ENCODE measurements around the gene NMNAT1. TPM values are rescaled to one million over a fixed set of nuclear protein-coding genes. Genes with fewer than 3 reads are reported as not detected.
"Not testable (repeated sequence)": the region's sequence is repeated elsewhere in the genome, so short reads cannot be mapped to it uniquely, and the experiment has no call there.

The NMNAT1 gene
- 8.1 TPM for total RNA-seq

GRCh38 chr1:9942939-9943788, at the start of gene NMNAT1, which contains the start of gene LZIC:
Gene NMNAT1, plus strand, starts transcription at chr1:9943475. Its CDS starts 28,599 bp downstream, at chr1:9972074.
Gene LZIC, minus strand, starts transcription at chr1:9943391. Its CDS starts 6,772 bp downstream, at chr1:9936619.
- peak; percentile 99 for ATAC-seq

- ATAC-seq: peak; percentile 44
Observed at GRCh38 chr1:9894115-9894514, 49.2 kb upstream of the NMNAT1 start.

DNA sequence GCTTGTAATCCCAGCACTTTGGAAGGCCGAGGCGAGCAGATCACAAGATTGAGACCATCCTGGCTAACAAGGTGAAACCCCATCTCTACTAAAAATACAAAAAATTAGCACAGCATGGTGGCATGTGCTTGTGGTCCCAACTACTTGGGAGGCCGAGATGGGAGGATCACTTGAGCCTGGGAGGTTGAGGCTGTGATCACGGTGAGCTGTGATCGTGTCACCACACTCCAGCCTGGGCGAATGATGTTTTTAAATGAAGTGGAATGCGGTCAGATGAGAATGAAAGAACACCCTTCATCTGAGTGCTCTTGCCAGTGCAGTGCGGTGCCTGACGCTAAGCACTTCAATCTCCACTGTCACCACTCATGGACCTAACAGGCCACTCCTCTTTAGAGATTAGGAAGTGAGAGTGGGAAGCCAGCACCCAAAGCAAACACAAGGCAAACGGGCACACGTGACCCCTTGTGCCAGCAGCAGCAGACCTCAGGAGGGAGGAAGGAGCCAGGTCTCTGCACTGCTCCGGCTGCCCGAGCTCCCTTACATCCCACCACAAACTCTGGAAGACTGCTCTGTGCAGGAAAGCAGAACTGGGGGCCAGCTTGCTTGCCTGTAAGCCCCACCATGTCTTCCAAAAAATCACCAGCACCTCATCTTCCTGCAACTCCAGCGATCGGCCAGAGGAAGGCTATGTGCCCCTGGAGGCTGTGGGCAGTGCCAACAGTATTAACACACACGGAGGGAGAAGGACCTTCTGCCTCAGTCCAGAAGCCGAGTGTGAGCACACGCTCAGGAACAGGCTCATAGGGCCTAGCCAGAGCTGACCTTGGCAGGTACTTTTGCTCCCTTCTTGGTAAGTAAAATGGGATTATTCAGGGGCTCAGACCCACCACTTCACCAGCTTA, 42.9 kb upstream of the NMNAT1 start:
- peak; percentile 77 for ATAC-seq

- peak; percentile 17 for ATAC-seq
Observed at GRCh38 chr1:9901148-9902059, 41.9 kb upstream of the NMNAT1 start.

DNA sequence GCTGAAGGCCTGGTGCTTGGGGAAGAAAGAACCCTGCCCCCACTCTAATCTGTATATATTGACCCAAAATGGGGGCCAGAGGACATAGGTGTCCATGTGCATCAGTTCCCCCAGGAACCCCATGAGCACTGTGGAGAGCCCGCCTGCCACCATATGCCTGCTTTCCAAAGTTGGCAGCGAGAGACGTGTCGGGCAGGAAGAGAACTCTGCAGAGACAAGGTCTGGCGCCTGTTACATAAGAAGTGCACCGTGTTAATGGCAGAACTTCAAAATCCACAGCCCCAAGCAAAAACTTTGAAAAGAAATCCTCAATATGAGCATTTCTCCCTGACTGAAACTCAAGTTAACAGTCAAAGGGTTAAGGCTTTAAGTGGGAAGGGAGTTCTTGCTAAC, 41.2 kb upstream of the NMNAT1 start:
- peak; percentile 24 for ATAC-seq

DNA sequence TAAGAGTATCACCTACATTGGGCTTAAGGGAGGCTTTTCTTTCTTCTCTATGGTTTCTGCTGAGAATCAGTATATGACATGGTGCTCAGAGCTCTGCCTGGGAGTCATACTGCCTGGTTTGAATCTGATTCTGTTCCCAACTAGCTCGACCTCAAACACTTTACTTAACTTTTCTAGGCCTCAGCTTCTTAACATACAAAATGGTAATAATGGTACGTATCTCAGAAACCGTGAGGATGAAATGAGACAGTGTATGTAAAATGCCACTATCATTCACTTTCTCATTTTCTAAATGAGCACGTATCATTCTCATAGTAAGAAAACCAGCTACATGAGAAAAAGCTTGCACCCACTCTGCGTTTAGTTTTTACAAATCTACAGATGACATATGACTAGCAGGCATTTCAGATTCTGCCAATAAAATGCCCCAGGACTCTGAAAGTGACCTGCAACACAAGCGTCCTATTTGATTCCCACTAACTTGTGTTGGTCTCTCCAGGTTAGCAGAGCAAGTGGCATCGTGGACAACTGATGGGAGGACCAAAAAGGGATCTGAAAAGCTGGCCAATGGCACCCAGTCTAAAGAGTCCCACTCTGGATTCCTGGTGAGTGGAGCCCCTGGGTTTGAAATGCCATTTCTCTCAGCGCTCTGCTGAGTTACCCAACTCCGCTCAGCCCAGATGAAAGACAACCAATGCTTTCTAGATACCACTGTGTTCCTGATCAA, 39.3 kb upstream of the NMNAT1 start:
- ATAC-seq: no peak

- no peak for ATAC-seq
Observed at GRCh38 chr1:9904596-9904995, 38.7 kb upstream of the NMNAT1 start.

- ATAC-seq: no peak
Observed at GRCh38 chr1:9905010-9905409, 38.3 kb upstream of the NMNAT1 start.

- no peak for ATAC-seq
Observed at GRCh38 chr1:9906466-9906865, 36.8 kb upstream of the NMNAT1 start.

- ATAC-seq: no peak
Observed at GRCh38 chr1:9907441-9907840, 35.8 kb upstream of the NMNAT1 start.

DNA sequence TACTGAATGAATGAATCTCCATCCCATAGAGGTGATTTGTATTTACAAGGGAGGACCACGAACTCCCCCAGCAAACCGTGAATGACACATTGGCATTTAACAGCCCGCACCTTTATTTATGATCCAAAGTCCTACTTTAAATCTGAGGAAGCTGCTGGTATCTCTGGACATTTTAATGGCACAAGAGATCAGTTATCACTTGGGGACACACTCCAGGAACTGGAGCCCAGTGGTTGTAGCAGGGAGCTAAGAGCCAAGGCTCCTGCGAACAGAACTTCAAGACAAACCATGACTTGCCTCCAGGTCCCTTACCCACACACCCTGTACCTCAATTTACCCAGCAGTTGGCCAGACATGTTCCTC, 34.4 kb upstream of the NMNAT1 start:
- ATAC-seq: no peak

DNA sequence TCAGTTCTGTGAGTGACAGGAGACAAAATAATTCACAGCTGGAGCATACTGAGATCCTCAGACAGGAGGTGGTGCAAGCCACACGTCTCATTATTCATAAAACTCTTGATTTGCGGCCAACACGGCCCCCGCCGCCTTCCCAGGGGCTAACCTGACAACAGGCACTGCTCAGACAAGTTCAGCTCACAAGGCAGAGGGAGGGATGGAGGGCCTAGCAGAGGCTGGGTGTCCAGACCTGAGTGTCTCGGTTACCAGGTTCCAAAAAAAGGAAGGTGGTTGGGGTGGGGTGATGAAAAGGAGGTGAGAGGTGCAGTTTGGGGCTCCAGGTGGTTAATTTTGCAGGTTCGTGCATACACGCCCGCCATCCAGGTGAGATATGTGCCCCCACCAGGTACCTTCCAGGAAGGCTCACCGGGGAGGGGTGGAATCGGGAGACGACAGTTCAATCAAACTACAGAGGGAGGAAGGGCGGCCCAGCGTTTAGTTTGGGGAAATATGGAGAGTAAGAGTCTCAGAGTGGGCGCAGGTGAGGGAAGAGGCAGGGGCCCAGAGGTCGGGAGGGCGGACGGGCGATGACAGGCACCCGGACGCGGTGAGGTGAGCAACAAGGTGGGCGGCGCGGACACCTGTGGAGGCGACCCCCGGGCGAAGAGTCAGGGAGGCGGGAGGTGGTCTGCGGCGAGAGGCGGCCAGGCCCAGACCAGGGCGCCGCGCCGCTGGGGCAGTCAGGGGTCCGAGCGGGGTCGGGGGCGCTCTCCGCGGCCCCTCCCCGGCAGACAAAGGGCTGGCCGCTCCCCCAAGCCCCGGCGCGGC, 33.8 kb upstream of the NMNAT1 start:
- no peak for ATAC-seq

- ATAC-seq: no peak
Observed at GRCh38 chr1:9910076-9910422, 33.2 kb upstream of the NMNAT1 start, which contains the start of gene CTNNBIP1. Gene CTNNBIP1, minus strand, starts transcription at chr1:9910269. Its CDS starts 38,205 bp downstream, at chr1:9872064.

DNA sequence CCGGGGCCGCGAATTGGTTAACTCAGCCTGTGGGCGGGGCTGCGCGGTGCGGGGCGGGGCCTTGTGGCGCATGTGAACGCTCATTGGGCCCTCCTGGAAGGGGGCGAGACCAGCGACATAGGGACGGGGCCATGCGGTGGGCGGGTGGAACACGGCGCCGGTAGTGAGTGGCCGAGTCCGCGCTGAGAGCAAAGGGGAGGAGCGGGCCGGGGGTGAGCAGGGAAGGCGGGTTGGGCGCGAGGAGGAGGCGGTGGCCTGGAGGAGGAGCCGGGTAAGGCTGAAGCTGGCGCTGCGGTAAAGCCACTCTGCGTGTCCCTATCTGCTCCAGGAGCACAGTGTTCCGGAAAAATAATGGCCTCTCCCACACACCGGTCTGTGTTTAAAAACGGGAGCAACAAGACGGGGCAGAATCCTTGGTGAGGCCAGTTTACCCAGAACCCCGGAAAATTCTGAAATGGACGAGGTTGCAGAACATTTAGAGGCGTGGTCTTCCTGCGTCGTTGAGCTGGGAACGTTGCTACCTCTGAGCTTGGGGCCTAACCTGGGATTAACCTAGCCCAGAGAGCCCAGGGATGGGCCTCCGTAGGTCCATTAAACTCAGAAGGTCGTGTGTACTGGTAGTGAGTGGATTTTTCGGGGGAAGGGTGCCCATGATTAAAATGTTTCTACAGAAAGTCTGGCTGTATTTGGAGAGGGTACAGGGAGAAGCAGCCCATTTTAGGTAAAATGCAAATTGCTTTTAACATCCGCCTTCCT, 32.7 kb upstream of the NMNAT1 start:
- ATAC-seq: peak; percentile 96

DNA sequence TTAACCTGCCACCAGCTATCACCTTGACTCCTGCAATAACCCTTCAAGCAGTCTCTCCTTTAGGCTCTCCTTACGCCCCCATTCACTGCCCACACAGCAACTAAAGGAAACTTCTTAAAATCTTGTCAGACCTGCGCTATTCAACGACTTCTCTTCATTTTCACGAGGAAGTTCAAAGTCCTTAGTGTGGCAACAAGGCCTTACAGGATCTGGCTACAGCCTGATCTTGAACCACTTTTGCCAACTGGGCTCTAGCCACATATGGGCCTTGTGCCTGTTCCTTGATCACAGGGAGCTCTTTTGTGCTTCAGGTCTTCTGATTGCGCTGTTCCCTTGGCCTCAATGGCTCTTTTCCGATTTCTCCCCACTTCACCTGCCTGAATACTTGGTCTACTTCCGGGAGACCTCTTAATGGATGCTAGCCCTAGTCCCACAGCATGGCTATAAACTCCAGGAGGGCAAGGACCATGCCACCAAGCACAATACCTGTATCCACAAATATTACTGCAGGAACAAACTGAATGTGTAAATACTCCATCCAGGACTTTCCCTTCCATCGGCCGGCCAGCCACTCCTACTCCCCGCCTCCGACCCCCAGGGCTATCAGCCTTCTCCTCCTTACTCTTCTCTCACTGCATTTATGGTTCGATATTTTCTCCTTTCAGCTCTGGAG, 30.9 kb upstream of the NMNAT1 start:
- no peak for ATAC-seq

DNA sequence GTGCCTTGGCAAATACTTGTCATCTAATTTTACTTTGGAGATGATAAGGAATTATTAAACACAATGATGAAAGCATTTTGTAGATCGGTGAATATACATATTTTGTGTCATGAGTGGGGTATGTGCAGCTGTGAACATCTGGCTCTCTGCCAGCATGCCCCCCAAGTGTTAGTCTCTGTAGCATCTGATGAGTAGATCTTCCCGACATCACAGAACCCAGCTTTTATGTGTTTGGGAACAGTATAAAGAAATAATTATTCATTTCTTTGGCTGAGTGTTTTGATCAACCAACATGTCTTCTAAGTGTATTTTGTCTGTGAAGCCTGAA, 28.7 kb upstream of the NMNAT1 start:
- ATAC-seq: no peak

- no peak for ATAC-seq
Observed at GRCh38 chr1:9916452-9916851, 26.8 kb upstream of the NMNAT1 start.

- ATAC-seq: not testable (repeated sequence)
Observed at GRCh38 chr1:9917495-9917894, 25.8 kb upstream of the NMNAT1 start.

DNA sequence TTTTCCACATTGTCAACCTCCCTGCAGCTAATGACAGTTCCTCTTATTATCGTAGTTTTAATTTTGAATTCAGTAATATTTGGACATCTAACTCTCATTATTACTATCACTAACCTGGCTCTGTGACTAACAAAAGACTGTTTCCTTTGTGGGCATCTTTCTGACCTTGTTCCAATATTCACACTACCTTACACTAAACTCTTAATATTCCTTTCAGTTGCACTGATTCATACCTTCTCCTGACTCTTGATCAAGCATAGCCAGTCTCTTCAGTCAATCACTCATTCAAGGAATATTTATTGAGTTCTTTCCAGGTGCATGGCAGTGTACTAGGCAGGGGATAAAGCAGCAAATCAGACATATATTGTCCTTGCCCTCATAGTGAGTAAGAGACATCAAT, 25.4 kb upstream of the NMNAT1 start:
- ATAC-seq: no peak

DNA sequence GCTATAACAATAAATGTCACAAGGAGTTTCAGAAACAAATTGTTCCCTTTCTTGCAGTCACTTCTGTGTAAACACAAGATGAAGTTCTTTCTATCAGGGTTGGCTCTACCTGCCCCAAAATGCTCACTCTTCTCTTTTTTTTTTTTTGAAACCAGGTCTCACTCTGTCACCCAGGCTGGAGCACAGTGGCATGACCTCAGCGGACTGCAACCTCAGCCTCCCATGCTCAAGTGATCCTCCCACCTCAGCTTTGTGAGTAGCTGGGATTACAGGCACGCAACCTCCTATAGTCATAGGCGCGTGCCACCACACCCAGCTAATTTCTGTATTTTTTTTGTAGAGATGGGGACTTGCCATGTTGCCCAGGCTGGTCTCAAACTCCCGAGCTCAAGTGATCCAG, 22.7 kb upstream of the NMNAT1 start:
- ATAC-seq: peak; percentile 33

Measured in esophagus mucosa (tissue), 1 donor.